Glutamatergic neuron (in vitro differentiated cells): Measurements from ENCODE around the gene ZBTB47. TPM values are rescaled to one million over a fixed set of nuclear protein-coding genes. Genes with fewer than 3 reads are reported as not detected.

Experiments used
- DNase-seq: peaks from one replicate; pipeline ENCODE4 v3.0.0; 2022
- H3K27ac Mint-ChIP-seq: one replicate; pipeline ENCODE4 v1.8.0; 2020; ENCODE audit warnings: mild to moderate bottlenecking, mixed read lengths, inconsistent platforms; ENCODE audit not compliant: unreplicated experiment
- H3K27me3 Mint-ChIP-seq: one replicate; pipeline ENCODE4 v1.8.0; 2020; ENCODE audit warnings: mild to moderate bottlenecking, moderate library complexity, mixed read lengths, inconsistent platforms; ENCODE audit not compliant: unreplicated experiment
- H3K36me3 Mint-ChIP-seq: one replicate; pipeline ENCODE4 v1.8.0; 2020; ENCODE audit warnings: mild to moderate bottlenecking, mixed read lengths, inconsistent platforms; ENCODE audit not compliant: unreplicated experiment
- H3K4me1 Mint-ChIP-seq: one replicate; pipeline ENCODE4 v1.8.0; 2020; ENCODE audit warnings: mild to moderate bottlenecking, low read depth, mixed read lengths, inconsistent platforms; ENCODE audit not compliant: unreplicated experiment
- H3K4me3 Mint-ChIP-seq: one replicate; pipeline ENCODE4 v1.8.0; 2020; ENCODE audit warnings: mild to moderate bottlenecking, mixed read lengths, inconsistent platforms; ENCODE audit not compliant: unreplicated experiment
- H3K9me3 Mint-ChIP-seq: one replicate; pipeline ENCODE4 v1.8.0; 2020; ENCODE audit warnings: mild to moderate bottlenecking, moderate library complexity, mixed read lengths, inconsistent platforms; ENCODE audit not compliant: unreplicated experiment
- CTCF ChIP-seq: fragments of 200-600 bp; sonication (generic); IDR thresholded peaks from one replicate; pipeline ENCODE4 v1.5.0; 2021; ENCODE audit not compliant: partially characterized antibody, unreplicated experiment
- total RNA-seq: library from RNA; stranded (reverse); fragmentation: NEBNext Ultra II Directional; extraction: Animal tissue kit (Norgen Biotek cat#: 25700); gene quantifications from one replicate; pipeline ENCODE4 v1.2.1, GENCODE V29; 2021; ENCODE audit not compliant: unreplicated experiment

The ZBTB47 gene
- total RNA-seq, 1 donor from 2014 or later, result 9.7 TPM

GRCh38 chr3:42702982-42703694 lies 49.6 kb downstream of the ZBTB47 start:
- H3K9me3 Mint-ChIP-seq, result peaks cover 17% of the 10 kb centered on the region
- DNase-seq, result no peak
- H3K27ac Mint-ChIP-seq, result peak overlapping the region; percentile 53
- no peak for TF ChIP-seq CTCF
- H3K4me3 Mint-ChIP-seq, result peak overlapping the region; percentile 25
- no peaks in the 10 kb centered on the region for H3K36me3 Mint-ChIP-seq
- peaks cover 20% of the 10 kb centered on the region for H3K4me1 Mint-ChIP-seq
- H3K27me3 Mint-ChIP-seq, result peaks cover 16% of the 10 kb centered on the region

GRCh38 chr3:42703695-42704025 lies 50.2 kb downstream of the ZBTB47 start:
- H3K4me3 Mint-ChIP-seq, result peak overlapping the region; percentile 11
- H3K9me3 Mint-ChIP-seq, result peaks cover 15% of the 10 kb centered on the region
- peaks cover 20% of the 10 kb centered on the region for H3K4me1 Mint-ChIP-seq
- no peaks in the 10 kb centered on the region for H3K36me3 Mint-ChIP-seq
- DNase-seq, result no peak
- TF ChIP-seq CTCF, result no peak
- peak overlapping the region; percentile 53 for H3K27ac Mint-ChIP-seq
- H3K27me3 Mint-ChIP-seq, result peaks cover 13% of the 10 kb centered on the region

- peaks cover 20% of the 10 kb centered on the region for H3K4me1 Mint-ChIP-seq
- no peaks in the 10 kb centered on the region for H3K36me3 Mint-ChIP-seq
- TF ChIP-seq CTCF, result no peak
- no peak for DNase-seq
- H3K4me3 Mint-ChIP-seq, result no peak overlapping the region
- no peak overlapping the region for H3K27ac Mint-ChIP-seq
- peaks cover 13% of the 10 kb centered on the region for H3K27me3 Mint-ChIP-seq
- peaks cover 15% of the 10 kb centered on the region for H3K9me3 Mint-ChIP-seq
These were observed 50.8 kb downstream of the ZBTB47 start for GRCh38 chr3:42704136-42704841.

GRCh38 chr3:42705058-42705767 lies 51.7 kb downstream of the ZBTB47 start:
- no peaks in the 10 kb centered on the region for H3K36me3 Mint-ChIP-seq
- H3K9me3 Mint-ChIP-seq, result peaks cover 16% of the 10 kb centered on the region
- TF ChIP-seq CTCF, result no peak
- peaks cover 14% of the 10 kb centered on the region for H3K4me1 Mint-ChIP-seq
- no peak overlapping the region for H3K27ac Mint-ChIP-seq
- no peak overlapping the region for H3K4me3 Mint-ChIP-seq
- no peak for DNase-seq
- peaks cover 9% of the 10 kb centered on the region for H3K27me3 Mint-ChIP-seq
